Stimulated activated CD4-positive, alpha-beta T cell treated with anti-CD3 and anti-CD28 coated beads, Interleukin-4, amount 100 ng/mL, for 48 hours (primary cell): Measurements from ENCODE around the gene RRAGA.
"Not testable (repeated sequence)": the region's sequence is repeated elsewhere in the genome, so short reads cannot be mapped to it uniquely, and the experiment has no call there.

Source experiments
- DNase-seq, 2 donors: peaks; one replicate each; pipeline ENCODE4 v3.0.0-alpha.2; 2020; ENCODE audit warnings: low read depth in 2 of 2

RRAGA gene

GRCh38 chr9:19085295-19085694 is 36.1 kb downstream of the RRAGA start:
- no peak for DNase-seq

- no peak for DNase-seq
These were observed 38.1 kb downstream of the RRAGA start for GRCh38 chr9:19087106-19088000.

GRCh38 chr9:19097431-19097830 is 48.2 kb downstream of the RRAGA start:
- not testable (repeated sequence) for DNase-seq
